AG04450 (cell line): ENCODE data around the gene CCDC187. TPM values are rescaled to one million over a fixed set of nuclear protein-coding genes. Genes with fewer than 3 reads are reported as not detected.

ENCODE experiments used
- CTCF ChIA-PET: fragments of 300-600, 350-600 bp; formaldehyde crosslinking; extraction: SDS; loops from one replicate; lab custom pipeline; 2022; ENCODE audit warnings: antibody characterized with exemption, inconsistent platforms; lab: Charles Lee
- POLR2A ChIA-PET: fragments of 350-600 bp; formaldehyde crosslinking; extraction: SDS; loops from one replicate; lab custom pipeline; 2021; ENCODE audit warnings: antibody characterized with exemption, inconsistent platforms; lab: Yijun Ruan, JAX
- DNase-seq: peaks from one replicate; pipeline ENCODE4 v3.0.0-alpha.2; 2011; ENCODE audit warnings: low read depth, low spot score
- H3K27ac ChIP-seq: one replicate; pipeline ENCODE4 v1.5.1; 2012; ENCODE audit warnings: low read depth, low read length, control low read depth
- H3K27me3 ChIP-seq: one replicate; pipeline ENCODE4 v1.6.0; 2012; ENCODE audit warnings: low read length; ENCODE audit not compliant: control insufficient read depth, insufficient read depth
- H3K4me3 ChIP-seq: 2 replicates; pipeline ENCODE4 v1.5.1; 2011; ENCODE audit warnings: mild to moderate bottlenecking, low read depth, low read length, control low read depth
- H3K9me3 ChIP-seq: 2 replicates; pipeline ENCODE4 v1.5.1; 2012; ENCODE audit warnings: low read length; ENCODE audit not compliant: control insufficient read depth, insufficient read depth
- polyA plus RNA-seq: library from polyadenylated mRNA; depleted of rRNA; stranded (reverse); fragments of >200 nt; gene quantifications from 2 replicates; pipeline ENCODE4 v1.2.3, GENCODE V29; 2011
- TF ChIP-seq, protein P1 (sequence below): IDR thresholded peaks from 2 replicates; pipeline ENCODE4 v1.5.1; 2011; ENCODE audit warnings: low read depth, low read length, control low read depth, inconsistent platforms

Gene CCDC187
- polyA plus RNA-seq, 1 experiment = not detected

GRCh38 chr9:136308006-136308701, 4.3 kb upstream of the CCDC187 start:
- DNase-seq = no peak
- H3K27me3 ChIP-seq = peaks cover 13% of the 10 kb centered on the region
- TF ChIP-seq, protein P1, sequence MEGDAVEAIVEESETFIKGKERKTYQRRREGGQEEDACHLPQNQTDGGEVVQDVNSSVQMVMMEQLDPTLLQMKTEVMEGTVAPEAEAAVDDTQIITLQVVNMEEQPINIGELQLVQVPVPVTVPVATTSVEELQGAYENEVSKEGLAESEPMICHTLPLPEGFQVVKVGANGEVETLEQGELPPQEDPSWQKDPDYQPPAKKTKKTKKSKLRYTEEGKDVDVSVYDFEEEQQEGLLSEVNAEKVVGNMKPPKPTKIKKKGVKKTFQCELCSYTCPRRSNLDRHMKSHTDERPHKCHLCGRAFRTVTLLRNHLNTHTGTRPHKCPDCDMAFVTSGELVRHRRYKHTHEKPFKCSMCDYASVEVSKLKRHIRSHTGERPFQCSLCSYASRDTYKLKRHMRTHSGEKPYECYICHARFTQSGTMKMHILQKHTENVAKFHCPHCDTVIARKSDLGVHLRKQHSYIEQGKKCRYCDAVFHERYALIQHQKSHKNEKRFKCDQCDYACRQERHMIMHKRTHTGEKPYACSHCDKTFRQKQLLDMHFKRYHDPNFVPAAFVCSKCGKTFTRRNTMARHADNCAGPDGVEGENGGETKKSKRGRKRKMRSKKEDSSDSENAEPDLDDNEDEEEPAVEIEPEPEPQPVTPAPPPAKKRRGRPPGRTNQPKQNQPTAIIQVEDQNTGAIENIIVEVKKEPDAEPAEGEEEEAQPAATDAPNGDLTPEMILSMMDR = no peak
- H3K27ac ChIP-seq = no peak overlapping the region
- peaks cover 10% of the 10 kb centered on the region; the same call in 1 of the 2 replicates for H3K9me3 ChIP-seq
- CTCF ChIA-PET = no interaction called here
- POLR2A ChIA-PET = no interaction called here
- no peak overlapping the region for H3K4me3 ChIP-seq

GRCh38 chr9:136307215-136307750, 3.4 kb upstream of the CCDC187 start:
- CTCF ChIA-PET = no interaction called here
- H3K27me3 ChIP-seq = peaks cover 17% of the 10 kb centered on the region
- no peak overlapping the region for H3K27ac ChIP-seq
- TF ChIP-seq, protein P1 = no peak
- peaks cover 10% of the 10 kb centered on the region; the same call in 1 of the 2 replicates for H3K9me3 ChIP-seq
- no peak for DNase-seq
- POLR2A ChIA-PET = no interaction called here
- no peak overlapping the region for H3K4me3 ChIP-seq

DNA sequence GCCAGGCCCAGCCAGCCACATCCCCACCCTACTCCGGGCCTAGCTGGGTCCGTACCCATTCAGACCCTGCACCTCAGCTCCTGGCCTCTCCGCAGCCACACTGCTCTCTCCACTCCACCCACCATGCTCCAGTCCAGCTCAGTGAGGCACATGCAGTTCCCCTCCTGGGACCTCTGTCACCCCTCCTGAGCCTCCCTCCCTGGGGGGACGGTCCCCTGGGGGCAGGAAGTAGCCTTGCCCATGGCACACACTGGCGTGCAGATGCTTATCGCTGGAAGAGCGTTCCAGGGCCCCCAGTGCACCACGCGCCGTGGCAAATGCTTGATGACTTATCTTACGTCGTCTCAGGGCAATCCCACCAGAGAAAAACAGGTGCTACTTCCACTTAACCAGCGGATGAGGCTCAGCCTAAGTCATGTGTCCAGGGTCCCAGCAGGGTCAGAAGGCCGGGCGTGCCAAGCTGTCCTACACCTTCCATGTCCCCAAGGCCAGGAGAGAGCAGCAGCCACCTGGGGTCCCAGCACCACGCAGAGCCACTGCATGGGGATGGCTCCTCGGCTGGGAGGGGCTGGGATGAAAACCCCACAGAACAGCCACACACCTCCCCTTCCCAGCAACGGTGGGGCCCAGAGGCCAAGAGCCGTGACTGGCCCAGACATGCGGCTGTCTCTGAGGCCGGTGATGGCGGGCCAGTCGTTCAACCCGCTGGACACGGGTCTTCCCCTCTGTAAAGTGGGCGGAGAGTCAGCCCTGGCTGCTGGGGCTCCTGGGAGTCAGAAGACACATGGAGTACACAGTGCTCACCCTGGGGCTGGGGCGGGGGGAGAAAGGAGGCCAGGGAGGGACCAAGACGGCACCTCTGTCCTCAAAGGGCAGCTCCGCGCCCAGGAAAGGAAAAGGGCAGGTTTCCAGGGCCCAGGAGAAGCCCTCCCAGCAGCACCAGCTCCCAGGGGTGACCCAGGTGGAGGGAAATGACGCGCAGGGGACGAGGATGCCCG, 2.6 kb upstream of the CCDC187 start:
- ChIA-PET CTCF (no interaction called here), POLR2A (no interaction called here)
- H3K27me3 ChIP-seq = peaks cover 19% of the 10 kb centered on the region
- DNase-seq = no peak
- H3K27ac ChIP-seq = no peak overlapping the region
- TF ChIP-seq, protein P1 = no peak
- H3K9me3 ChIP-seq = peaks cover 10% of the 10 kb centered on the region; the same call in 1 of the 2 replicates
- H3K4me3 ChIP-seq = no peak overlapping the region

GRCh38 chr9:136305804-136306203, 1.9 kb upstream of the CCDC187 start:
- ChIA-PET POLR2A (no interaction called here), CTCF (interaction anchor here (1.1 kb wide), 1 partner anchor 22 kb away, joined by 3 read pairs; no protein-coding TSS in a partner anchor)
- DNase-seq = no peak
- H3K27ac ChIP-seq = no peak overlapping the region
- TF ChIP-seq, protein P1 = no peak
- H3K27me3 ChIP-seq = peaks cover 20% of the 10 kb centered on the region
- H3K9me3 ChIP-seq = peaks cover 10% of the 10 kb centered on the region; the same call in 1 of the 2 replicates
- no peak overlapping the region for H3K4me3 ChIP-seq
